HG02973 (cell line): ENCODE measurements around the gene HOXD3.

Source experiments
- ATAC-seq: cut with Tn5 transposase; IDR thresholded peaks from one replicate; pipeline ENCODE4 v1.9.1; 2021; ENCODE audit warnings: moderate library complexity; ENCODE audit not compliant: unreplicated experiment

The HOXD3 gene

GRCh38 chr2:176132205-176133171 is 24.6 kb upstream of the HOXD3 start:
- no peak for ATAC-seq

GRCh38 chr2:176133389-176133788 is 23.7 kb upstream of the HOXD3 start:
- no peak for ATAC-seq

GRCh38 chr2:176134035-176134434 is 23.1 kb upstream of the HOXD3 start:
- no peak for ATAC-seq

GRCh38 chr2:176135035-176135440 is 22.1 kb upstream of the HOXD3 start:
- no peak for ATAC-seq

GRCh38 chr2:176136374-176137251 is 20.5 kb upstream of the HOXD3 start:
- no peak for ATAC-seq

- ATAC-seq, result no peak
Observed at GRCh38 chr2:176137252-176137580, 19.9 kb upstream of the HOXD3 start.

GRCh38 chr2:176137906-176138305 is 19.2 kb upstream of the HOXD3 start:
- ATAC-seq, result no peak

- no peak for ATAC-seq
Observed at GRCh38 chr2:176138526-176138922, 18.6 kb upstream of the HOXD3 start.

GRCh38 chr2:176138923-176139660 is 18.0 kb upstream of the HOXD3 start:
- no peak for ATAC-seq

GRCh38 chr2:176139661-176140512 is 17.2 kb upstream of the HOXD3 start:
- ATAC-seq, result no peak

GRCh38 chr2:176140513-176141317 is 16.4 kb upstream of the HOXD3 start:
- ATAC-seq, result peak; percentile 92

- ATAC-seq, result no peak
Observed at GRCh38 chr2:176142281-176142680, 14.8 kb upstream of the HOXD3 start.

GRCh38 chr2:176145085-176145969 is 11.8 kb upstream of the HOXD3 start:
- no peak for ATAC-seq

- ATAC-seq, result no peak
Observed at GRCh38 chr2:176146101-176146500, 11.0 kb upstream of the HOXD3 start.

GRCh38 chr2:176146645-176147044 is 10.5 kb upstream of the HOXD3 start:
- no peak for ATAC-seq

GRCh38 chr2:176147210-176147799 is 9.8 kb upstream of the HOXD3 start:
- no peak for ATAC-seq

- ATAC-seq, result no peak
Observed at GRCh38 chr2:176147800-176148496, 9.2 kb upstream of the HOXD3 start.
